HG03439 (cell line): Measurements from ENCODE around the gene IPO5.

Source experiments
- ATAC-seq: cut with Tn5 transposase; IDR thresholded peaks from one replicate; pipeline ENCODE4 v1.9.1; 2021; ENCODE audit warnings: mild to moderate bottlenecking, moderate library complexity; ENCODE audit not compliant: unreplicated experiment

The IPO5 gene

DNA sequence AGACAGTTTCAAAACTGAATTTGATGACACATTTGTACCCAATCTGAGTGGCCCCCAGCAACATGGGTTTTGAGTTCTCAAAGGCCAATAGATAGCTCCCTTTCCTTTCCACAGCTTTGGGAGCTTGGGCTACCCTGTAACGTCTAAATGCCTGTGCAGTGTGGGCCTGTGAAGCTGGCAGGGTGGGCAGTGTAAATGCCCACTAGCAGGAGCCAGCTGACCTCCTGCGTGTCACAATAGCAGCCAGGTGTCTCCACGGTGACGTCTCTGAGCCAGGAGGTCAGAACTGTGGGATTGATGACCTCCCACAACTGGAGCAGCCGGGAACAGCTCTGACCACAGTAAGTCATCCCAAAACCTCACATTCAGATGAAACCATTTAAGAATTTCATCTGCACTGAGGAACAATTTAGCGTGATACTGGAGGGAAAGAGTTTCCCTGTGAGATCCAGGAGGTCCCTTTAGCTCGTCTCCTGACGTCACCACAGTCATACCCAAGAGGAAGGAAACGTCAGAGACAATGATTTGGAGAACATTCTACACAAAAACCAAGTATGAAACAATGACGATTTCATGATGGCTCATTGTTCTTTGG, at the start of gene IPO5:
IPO5 (plus strand) TSS at position 300 of the 595 bp plus-strand sequence. CDS start 23,022 bp downstream, outside the sequence.
- ATAC-seq, result no peak

DNA sequence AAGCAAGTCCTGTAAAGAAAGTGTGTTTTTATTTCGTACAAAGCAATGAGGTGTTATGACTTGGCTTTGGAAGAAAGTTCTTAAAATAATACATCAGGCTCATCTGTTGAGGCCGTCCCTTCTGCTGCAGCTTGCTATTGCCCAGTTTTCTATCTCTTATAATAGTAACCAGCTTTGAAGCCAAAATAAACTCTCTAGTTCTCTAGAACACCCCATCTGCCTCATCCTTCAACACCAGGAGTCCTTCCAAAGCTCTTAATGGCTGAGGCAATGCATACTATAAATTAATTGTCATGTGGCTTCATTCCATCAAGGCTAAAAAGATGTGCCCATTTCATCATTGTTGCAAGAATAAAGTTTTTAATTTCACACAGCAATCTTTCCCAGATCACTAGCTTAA, 49.4 kb upstream of the IPO5 start:
- no peak for ATAC-seq

DNA sequence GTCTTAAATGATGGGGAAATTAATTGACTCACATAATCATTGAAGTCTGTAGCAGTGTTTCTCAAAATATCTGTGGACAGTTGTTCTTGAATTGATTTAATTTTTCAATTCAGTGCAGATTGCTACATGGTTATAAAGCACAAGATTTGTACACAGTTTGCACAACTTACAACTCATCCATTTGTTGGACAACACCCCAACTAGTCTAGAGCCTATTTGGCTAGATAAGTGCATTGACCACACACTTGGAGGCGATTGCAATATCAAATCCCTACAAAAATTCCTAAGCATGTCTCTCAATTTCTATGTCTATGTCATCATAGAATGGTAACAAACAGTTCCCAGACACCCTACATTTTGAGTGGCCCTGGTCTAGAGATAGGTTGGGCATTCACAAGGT, 48.0 kb upstream of the IPO5 start:
- no peak for ATAC-seq

DNA sequence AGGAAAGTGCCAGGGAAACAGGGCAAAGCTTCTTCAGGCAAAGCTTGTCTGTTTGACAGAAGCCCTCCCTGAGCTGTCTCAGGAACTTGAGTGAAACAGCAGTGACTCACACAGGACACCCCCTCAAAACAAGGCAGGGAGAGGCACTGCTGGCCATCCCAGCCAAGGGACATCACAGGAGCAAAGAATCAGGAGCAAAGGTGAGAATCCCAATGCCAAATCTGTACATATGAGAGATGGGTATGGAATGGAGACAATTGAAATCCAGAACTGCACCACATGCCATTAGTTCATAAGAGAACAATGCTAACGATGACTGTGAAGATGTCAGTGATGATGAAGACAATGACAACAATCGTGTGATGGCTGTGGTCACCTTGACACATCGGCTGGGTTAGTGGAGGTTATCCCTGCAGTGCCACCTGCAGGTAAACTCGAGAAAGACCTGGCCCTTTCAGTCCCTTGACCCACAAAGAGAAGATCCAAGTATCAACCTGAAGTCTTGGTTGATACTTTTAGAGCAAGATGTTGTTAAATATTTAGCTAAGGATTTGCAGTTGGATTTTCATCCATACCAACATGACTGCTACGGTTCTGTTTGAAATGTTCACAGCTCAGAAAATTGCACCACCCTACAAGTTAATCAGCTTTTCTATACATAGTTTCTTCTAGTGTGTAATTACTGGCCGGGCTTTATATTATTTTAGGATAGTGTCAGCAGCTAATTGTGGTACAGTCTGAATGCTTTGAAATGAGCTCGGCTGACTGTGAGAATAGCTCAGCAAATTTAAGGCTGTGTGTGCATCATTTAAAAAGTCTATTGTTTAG, 42.0 kb upstream of the IPO5 start:
- no peak for ATAC-seq

DNA sequence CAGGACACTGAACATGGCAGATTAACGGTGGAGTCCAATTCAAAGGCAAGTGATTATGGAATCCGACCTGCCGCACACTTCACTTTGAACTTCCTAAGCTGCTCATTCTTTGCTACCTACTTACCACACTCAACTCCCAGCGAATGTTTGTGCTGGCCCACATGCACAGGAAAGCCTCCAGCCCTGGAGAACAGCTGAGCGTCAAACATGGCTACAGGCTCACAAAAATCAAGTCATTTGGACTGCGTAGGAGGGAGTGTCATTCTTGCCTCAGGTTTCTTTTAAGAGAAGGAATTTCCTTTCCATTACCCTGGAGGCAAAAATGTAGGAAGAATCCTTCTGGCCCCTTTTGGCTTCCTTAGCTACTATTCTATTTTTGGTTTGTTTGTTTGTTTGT, 41.3 kb upstream of the IPO5 start:
- ATAC-seq, result no peak

DNA sequence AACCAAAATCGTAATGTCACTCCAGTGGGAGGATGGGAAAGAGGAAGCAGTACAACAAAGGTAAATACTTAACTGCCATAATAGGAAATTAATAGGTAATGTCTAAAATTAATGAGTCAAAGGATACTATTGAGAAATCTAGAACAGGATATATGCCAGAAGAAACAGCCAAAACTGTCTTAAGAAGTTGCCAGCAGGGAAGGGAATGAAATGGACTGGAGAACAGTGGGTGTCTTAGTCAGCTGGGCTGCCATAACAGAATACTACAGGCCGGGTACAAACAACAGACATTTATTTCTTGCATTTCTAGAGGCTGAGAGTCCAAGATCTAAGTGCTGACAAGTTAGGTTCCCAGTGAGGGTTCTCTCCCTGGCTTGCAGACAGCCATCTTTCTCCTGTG, 40.3 kb upstream of the IPO5 start:
- ATAC-seq, result no peak

DNA sequence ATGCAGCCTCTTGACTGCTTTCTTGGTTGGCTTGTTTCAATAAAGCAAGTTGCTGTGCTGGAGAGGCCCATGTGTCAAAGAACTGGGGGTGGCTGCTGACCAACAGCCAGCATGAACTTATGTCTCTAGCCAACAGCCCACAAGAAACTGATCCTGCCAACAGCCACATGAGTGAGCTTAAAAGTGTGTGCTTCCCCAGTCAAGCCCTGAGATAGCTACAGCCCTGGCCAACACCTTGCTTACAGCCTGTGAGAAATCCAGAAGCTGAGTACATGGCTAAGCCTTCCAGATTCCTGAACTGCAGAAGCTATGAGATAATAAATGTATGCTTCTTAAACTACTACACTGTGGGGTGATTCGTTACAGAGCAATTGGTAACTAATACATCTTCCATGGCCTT, 38.9 kb upstream of the IPO5 start:
- ATAC-seq, result no peak

DNA sequence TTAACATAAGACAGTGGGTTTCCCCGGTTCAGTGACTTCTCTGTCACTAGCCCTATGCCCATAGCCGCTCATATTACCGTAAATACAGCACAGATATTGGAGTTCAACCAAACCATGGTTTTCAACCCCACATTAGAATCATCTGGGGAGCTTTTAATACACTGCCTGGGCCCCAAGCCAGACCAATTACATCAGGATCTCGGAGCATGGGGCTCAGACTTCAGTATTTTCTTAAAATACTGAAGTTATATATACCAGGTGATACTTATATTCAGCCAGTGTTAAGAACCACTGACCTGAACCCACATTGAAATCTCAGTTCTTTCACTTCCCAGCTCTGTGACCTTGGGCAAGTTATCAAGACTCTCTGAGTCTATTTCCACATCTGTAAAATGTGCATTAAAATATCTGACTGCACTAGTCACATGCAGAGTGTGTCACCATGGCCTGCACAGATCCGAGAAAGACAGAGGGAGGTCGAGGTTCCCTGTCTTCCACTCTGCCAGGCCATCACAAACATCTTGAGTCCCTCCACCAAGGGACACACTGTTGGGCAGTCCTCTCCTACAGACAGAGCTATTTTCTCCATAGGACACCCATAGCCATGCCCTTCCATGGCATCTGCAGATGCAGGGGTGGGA, 32.2 kb upstream of the IPO5 start:
- no peak for ATAC-seq

DNA sequence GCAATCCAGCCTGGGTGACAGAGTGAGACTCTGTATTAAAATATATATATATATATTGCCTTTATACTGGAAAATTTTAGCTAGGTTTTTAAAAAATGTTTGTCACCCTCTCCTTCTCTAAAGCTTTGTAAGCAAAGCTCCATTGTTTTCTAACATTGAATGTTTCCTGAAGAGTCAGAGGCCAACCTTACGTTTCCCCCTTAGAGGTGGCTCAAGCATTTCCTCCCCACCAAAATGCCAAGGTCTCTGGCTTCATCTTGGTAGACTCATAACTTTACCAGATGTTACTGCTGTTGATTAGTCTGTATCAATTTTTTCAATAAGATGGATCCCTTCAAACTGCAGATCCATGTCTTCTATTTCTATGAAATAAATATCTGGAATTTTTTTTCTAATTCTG, 25.2 kb upstream of the IPO5 start:
- ATAC-seq, result no peak

DNA sequence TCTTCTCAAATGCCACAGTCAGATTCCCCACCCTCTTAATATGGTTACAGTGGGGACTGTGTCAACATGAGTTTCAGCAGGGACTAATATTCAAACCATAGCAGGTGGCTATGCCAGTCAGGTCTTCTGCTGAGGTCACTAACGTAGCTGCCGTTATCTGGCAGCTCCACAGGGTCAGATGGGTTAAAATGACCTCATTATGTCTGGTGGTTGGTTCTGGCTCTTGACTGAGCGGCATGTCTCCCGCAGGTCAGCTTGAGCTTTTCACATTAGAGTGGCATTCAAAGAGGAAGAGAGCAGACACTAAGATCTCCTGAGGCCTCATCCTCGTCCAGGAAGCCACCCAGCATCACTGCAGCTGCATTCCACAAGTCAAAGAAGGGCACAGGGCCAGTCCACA, 21.4 kb upstream of the IPO5 start:
- no peak for ATAC-seq

DNA sequence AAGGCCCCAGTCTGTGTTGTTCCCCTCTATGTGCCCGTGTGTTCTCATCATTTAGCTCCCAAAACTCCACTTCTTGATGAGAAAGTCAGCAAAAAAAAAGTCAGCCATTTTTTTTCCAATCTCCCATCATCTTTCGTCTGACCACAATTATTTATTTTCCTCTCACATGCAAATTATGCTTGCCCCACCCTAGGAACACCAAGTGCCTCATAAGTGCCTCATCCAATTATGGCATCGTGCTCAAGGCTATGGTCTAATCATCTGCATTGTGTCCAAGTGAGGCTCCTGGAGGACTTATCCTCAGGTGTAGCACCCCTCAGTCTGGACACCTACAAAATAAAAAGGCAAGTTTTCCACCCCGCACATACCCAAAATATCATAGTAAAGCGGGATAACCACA, 20.8 kb upstream of the IPO5 start:
- ATAC-seq, result no peak

DNA sequence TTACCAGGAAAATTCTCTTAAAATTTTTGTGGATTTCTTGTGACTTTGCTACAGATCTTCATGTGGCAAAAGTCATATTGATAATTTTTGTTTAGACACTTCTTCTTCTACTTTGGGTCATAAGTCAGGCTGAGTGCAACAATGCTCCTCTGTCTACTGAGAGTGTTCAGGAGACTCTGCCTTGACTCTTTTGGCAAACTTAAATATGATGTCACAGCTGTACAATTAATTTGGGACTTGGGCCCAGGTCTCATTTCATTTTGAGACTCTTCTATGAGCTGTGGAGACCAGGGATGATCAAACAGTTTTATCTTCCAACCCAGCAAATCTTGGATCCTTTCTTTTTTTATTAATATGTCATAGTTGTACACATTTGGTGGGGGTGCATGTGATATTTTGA, 19.7 kb upstream of the IPO5 start:
- ATAC-seq, result no peak

DNA sequence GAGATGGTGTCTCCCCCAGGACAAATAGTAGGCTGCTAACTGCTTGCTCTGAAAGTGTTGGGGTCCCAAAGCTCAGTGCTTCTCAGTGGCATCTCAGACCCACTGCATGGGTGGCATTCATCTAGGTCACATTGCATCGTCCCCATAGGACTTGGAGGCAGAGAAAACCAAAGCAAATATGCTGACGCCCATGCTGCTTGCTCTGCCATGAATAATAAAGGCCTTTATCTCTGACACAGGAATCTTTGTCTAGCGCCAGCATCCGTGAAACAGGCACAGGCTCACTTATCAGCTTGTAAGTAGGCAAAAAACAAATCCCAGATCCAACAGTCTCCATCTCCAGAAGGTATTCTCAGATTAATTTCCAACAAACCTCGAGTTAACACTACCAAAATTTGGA, 18.9 kb upstream of the IPO5 start:
- no peak for ATAC-seq

DNA sequence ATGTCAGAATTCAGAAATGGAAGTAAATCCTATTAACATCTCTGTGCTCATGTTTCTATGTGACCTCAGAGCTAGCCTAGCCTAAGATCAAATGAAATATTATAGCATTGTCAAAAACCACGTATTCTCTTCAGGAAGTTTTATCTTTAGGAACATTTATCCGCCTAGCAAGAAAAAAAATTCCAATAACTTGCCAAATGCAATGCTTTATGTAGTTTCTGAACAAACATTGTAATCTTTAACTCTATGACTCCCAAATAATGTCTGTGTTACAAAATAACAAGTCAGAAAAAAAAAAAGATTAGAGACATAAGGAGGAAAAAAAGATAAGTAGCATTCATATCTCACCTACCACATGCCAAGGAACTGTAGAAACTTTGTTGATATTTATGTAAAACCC, 18.4 kb upstream of the IPO5 start:
- no peak for ATAC-seq

DNA sequence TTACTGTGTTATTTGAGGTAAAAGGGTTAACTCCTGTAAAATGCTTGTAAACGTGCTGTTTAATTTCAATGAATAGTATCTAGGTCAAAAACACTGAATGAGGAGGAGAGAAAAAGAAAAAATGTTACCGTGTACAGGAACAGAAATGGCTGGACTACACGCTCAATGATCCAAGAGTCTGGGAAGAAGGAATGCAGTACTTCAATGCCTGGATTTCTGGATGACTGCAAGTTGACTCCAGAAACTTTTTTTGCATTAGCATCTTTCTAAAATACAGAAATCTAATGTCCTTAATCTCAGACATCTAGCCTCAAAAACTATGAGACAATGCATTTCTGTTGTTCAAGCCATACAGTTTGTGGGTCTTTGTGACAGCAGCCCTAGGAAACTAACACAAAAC, 17.4 kb upstream of the IPO5 start:
- no peak for ATAC-seq

DNA sequence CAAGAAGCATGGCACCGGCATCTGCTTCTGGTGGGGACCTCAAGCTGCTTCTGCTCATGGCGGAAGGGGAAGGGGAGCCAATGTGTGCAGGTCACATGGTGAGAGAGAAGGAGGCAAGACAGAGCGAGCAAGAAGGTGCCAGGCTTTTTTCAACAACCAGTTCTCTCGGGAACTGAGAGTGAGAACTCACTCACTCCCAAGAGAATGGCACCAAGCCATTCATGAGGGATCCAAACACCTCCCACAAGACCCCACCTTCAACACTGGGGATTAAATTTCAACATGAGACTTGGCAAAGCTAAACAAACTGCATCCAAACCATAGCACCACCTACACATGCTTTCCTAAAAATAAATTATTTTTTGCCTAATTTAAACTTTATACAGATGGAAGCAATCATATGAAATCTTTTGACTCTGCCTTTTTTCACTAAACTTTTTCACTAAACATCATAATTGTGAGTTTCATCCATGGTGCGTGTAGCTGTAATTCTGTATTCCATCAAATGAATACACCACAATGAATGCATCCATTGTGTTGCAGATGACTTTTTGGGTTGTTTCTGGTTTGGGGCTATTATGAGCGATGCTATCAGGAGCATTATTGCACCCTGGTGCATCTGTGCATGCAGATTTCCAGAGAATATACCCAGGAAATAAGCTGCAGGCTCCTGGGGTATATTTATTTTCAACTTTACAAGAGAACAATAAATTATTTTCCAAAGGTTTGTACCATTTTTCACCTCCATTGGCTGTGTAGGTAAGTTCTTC, 14.6 kb upstream of the IPO5 start:
- no peak for ATAC-seq

DNA sequence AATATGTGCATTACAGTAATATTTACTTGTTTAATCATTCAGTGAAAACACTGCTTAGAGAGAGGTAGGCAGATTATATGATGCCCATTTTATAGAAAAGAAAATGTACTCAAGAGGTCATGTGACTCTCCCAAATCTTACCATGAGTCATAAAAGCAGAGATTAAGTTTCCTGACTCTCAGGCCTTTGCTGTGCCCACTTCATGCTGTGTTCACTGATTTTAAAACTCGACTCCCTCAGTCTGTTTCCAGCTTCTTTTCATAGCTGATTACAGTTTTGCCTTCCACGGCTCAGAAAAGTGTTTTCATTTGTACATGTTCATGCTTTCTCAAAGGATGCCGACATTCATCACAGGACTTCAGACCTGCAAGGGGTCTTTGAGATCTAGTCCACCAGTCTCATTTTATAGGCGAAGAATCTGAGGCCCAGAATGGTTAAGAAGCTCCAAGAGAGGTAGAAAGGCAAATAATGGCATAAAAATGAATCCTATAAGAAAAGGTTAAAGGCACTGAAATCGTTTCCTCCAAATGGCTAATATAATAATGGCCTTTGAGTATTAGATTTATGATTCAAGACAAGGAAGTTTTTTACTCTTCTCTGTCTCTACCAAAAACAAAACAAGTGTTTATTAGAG, 9.0 kb upstream of the IPO5 start:
- ATAC-seq, result no peak

DNA sequence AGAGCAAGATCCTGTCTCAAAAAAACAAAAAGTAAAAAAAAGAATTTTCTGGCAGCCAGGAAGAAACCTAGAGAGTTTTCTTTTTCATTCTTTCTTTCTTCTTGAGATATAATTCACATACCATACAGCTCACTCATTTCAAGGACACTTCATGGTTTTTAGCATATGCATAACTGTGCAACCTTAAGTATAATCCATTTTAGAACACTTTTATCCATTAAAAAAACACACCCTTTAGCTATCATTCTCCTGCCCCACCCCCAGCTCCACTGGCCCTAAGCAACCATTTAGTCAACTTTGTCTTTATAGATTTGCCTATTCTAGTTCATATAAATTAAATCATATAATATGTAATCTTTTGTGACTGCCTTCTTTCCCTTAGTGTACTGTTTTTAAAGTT, 8.1 kb upstream of the IPO5 start:
- no peak for ATAC-seq

DNA sequence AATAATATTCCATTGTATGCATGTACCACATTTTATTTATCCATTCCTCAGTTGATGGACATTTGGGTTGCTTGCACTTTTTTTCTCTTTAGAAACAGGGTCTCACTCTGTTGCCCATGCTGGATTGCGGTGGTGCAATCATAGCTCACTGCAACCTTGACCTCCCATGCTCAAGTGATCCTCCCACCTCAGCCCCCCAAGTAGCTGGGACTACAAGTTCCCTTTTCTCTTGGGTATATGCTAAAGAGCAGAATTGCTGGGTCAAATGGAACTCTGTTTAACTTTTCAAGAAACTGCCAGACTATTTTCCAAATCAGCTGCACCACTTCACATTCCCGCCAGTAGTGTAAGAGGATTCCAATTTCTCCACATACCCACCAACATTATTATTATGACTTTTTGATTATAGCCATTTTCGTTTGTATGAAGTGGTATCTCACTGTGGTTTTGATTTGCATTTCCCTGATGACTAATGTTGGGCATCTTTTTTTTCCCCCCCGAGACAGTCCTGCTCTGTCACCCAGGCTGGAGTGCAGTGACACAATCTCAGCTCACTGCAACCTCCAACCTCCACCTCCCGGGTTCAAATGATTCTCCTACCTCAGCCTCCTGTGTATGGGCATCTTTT, 7.6 kb upstream of the IPO5 start:
- no peak for ATAC-seq

DNA sequence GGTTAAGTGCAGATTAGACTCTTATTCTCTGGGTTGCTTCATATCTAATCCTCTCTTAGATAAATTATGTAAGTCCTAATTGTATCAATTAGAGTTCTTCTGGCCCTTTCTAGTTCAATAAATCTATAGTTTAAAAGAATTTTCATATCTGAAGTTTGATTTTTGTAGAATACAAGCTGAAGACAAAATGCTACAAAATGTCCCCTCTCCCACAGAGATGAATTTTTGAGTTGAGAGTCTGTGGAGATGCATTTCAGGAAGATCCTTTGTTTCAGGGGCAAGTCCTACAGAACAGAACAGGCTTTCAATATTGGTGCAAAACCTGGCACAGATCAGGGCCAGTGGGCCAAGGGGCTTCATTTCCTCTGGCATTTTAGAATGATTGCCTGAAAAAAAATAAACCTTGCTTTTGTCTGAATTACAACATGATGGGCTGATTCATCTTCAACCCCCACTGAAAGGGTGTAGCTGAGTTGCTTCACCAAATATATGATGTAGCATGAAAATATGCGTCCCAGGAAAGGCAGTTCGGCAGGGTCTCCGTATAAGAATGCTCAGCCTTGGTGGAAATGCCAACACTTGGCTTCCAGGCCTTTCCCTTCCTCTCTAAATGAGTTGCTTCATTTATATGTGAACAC, 6.4 kb upstream of the IPO5 start:
- no peak for ATAC-seq
